ENCODE results near the gene JADE1. TPM values are rescaled to one million over a fixed set of nuclear protein-coding genes. Genes with fewer than 3 reads are reported as not detected.

JADE1 gene
- total and polyA plus RNA-seq, 9 of the 15 experiments (the other 6 are each of a cell fraction or from before 2014, with no cell fraction given): 8.3 to 37.9 (median 24.4) TPM

GRCh38 chr4:128811571-128812441, 2.3 kb downstream of the JADE1 start (continued):
- no peak for TF ChIP-seq GTF2A2 (tag; IDR thresholded peaks at IDR 0.05)
- TF ChIP-seq RBM14 (IDR thresholded peaks at IDR 0.05; ENCODE audit: borderline replicate concordance, insufficient read depth, low read depth, low read length): no peak
- TF ChIP-seq SIRT6 (IDR thresholded peaks at IDR 0.05; ENCODE audit: low read depth, low read length): no peak
- TF ChIP-seq MTA2 (IDR thresholded peaks at IDR 0.05; ENCODE audit: low read depth): no peak
- no peak for TF ChIP-seq CUX1 (CRISPR knock-in tag; IDR thresholded peaks at IDR 0.05)
- no peak for TF ChIP-seq ZNF133 (CRISPR knock-in tag; IDR thresholded peaks at IDR 0.05)
- no peak for TF ChIP-seq U2AF2 (optimal IDR thresholded peaks at IDR 0.05; ENCODE audit: low read depth, low read length)
- no peak for TF ChIP-seq DMBX1 (CRISPR knock-in tag; IDR thresholded peaks at IDR 0.05; ENCODE audit: borderline replicate concordance)
- no peak for TF ChIP-seq NFATC3 (IDR thresholded peaks at IDR 0.05)

Measured in K562 (cell line).